HepG2 (cell line): ENCODE measurements around the gene PPP4C. TPM values are rescaled to one million over a fixed set of nuclear protein-coding genes. Genes with fewer than 3 reads are reported as not detected.

Source experiments
- BHLHE40 ChIP-seq: IDR thresholded peaks from 2 replicates; pipeline ENCODE4 v1.6.1; 2011; ENCODE audit warnings: low read length, improper control_type of control experiment
- ETV6 ChIP-seq: sonication (generic); formaldehyde crosslinking; conservative IDR thresholded peaks from 2 replicates; pipeline ENCODE4 v1.4.0; 2020; ENCODE audit warnings: missing genetic modification reagents
- GTF3A ChIP-seq: sonication (generic); formaldehyde crosslinking; conservative IDR thresholded peaks from 2 replicates; pipeline ENCODE4 v1.4.0; 2020; ENCODE audit warnings: mild to moderate bottlenecking, missing genetic modification reagents
- HMGXB3 ChIP-seq: sonication (generic); formaldehyde crosslinking; IDR thresholded peaks from 2 replicates; pipeline ENCODE4 v1.4.0; 2020; ENCODE audit warnings: missing genetic modification reagents, borderline replicate concordance
- KDM6A ChIP-seq: IDR thresholded peaks from 2 replicates; pipeline ENCODE4 v1.6.1; 2016; ENCODE audit warnings: low read depth
- MBNL3 ChIP-seq: fragments of 250-450 bp; sonication (Bioruptor Pico); conservative IDR thresholded peaks from 2 replicates; pipeline ENCODE4 v1.8.0; 2022; ENCODE audit warnings: mild to moderate bottlenecking, inconsistent platforms
- NCOA5 ChIP-seq: sonication (generic); formaldehyde crosslinking; IDR thresholded peaks from 2 replicates; pipeline ENCODE4 v1.4.0; 2020; ENCODE audit warnings: missing genetic modification reagents
- ONECUT2 ChIP-seq: sonication (generic); formaldehyde crosslinking; IDR thresholded peaks from 2 replicates; pipeline ENCODE4 v1.4.0; 2020; ENCODE audit warnings: missing genetic modification reagents
- ZGPAT ChIP-seq: IDR thresholded peaks from 2 replicates; pipeline ENCODE4 v1.6.1; 2016; ENCODE audit warnings: mild to moderate bottlenecking
- ZIK1 ChIP-seq: sonication (generic); formaldehyde crosslinking; IDR thresholded peaks from 2 replicates; pipeline ENCODE4 v1.5.0; 2020; ENCODE audit warnings: mild to moderate bottlenecking, low read depth, missing genetic modification reagents, borderline replicate concordance
- ZNF264 ChIP-seq: sonication (generic); formaldehyde crosslinking; IDR thresholded peaks from 2 replicates; pipeline ENCODE4 v1.4.0; 2020; ENCODE audit warnings: missing genetic modification reagents
- ZNF281 ChIP-seq: sonication (generic); formaldehyde crosslinking; IDR thresholded peaks from 2 replicates; pipeline ENCODE4 v1.4.0; 2020; ENCODE audit warnings: missing genetic modification reagents, borderline replicate concordance
- ZXDC ChIP-seq: sonication (generic); formaldehyde crosslinking; IDR thresholded peaks from 2 replicates; pipeline ENCODE4 v1.5.0; 2020; ENCODE audit warnings: mild to moderate bottlenecking, missing genetic modification reagents
- polyA plus RNA-seq, 8 experiments: library from polyadenylated mRNA; depleted of rRNA in 3 of 8; stranded (reverse) in 7 of 8; unstranded in 1 of 8; fragments of >200 nt; fragmentation: Illumina TruSeq in 4 of 8; extraction: Trizol in 4 of 8; gene quantifications; 2 replicates each; pipeline versions ENCODE4 v1.2.1 to v1.2.3, GENCODE V29; 2011 to 2016; ENCODE audit warnings: low read depth in 4 of 8, missing spikeins in 1 of 8, mixed read lengths in 1 of 8; ENCODE audit not compliant: insufficient read depth in 1 of 8
- total RNA-seq, 5 experiments: library from RNA; depleted of rRNA; stranded (reverse); fragments of >200 nt; fragmentation: Illumina TruSeq; extraction: Trizol; gene quantifications; 2 replicates each; pipeline ENCODE4 v1.2.3, GENCODE V29; 2016; ENCODE audit warnings: low read depth in 1 of 5
- TF ChIP-seq, protein P1 (sequence below): sonication (generic); formaldehyde crosslinking; IDR thresholded peaks from 2 replicates; pipeline ENCODE4 v1.9.0; 2021; ENCODE audit warnings: missing genetic modification reagents, borderline replicate concordance

PPP4C gene
- total and polyA plus RNA-seq, 2 of the 13 experiments (the other 11 are each of a cell fraction or from before 2014, with no cell fraction given), result 176 to 220 TPM

DNA sequence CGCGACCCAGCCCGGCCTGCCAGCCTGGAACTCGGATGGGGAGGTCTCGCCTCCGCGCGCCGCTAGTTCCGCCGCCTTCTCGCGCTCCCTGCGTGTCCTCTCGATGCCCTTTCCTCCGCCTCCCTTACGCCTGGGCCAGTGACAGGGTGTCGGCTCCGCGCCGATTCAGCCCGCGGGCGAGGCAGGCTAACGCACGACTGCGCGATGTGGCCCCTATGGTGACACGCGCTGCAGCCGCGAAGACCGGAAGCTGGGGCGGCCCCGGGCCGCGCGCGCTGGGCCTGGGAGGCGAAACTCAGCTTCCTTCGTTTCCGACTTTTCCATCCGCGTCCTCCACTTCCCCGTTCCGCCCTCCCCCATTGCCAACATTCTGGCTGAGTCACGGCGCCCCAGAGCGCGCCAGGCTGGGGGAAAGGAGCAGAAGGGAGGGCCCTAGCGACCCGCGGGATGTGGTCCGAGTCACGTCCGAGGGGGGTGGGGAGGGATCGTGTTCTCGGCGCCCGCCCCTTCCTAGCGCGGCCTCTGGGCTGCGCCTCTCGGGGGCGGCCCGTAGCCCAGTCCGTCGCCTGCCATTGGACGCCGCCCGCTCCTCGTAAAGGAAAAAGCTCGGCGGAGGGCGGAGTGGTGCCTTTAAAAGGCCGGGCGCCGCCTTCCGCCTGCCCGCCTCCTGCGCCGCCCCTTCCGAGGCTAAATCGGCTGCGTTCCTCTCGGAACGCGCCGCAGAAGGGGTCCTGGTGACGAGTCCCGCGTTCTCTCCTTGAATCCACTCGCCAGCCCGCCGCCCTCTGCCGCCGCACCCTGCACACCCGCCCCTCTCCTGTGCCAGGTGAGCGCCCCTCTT lies 10.5 kb upstream of the PPP4C start, which contains the start of gene ALDOA (continued):
- TF ChIP-seq, protein P1, sequence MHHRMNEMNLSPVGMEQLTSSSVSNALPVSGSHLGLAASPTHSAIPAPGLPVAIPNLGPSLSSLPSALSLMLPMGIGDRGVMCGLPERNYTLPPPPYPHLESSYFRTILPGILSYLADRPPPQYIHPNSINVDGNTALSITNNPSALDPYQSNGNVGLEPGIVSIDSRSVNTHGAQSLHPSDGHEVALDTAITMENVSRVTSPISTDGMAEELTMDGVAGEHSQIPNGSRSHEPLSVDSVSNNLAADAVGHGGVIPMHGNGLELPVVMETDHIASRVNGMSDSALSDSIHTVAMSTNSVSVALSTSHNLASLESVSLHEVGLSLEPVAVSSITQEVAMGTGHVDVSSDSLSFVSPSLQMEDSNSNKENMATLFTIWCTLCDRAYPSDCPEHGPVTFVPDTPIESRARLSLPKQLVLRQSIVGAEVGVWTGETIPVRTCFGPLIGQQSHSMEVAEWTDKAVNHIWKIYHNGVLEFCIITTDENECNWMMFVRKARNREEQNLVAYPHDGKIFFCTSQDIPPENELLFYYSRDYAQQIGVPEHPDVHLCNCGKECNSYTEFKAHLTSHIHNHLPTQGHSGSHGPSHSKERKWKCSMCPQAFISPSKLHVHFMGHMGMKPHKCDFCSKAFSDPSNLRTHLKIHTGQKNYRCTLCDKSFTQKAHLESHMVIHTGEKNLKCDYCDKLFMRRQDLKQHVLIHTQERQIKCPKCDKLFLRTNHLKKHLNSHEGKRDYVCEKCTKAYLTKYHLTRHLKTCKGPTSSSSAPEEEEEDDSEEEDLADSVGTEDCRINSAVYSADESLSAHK (CRISPR knock-in tag), result peak; percentile 32
- TF ChIP-seq GTF3A (CRISPR knock-in tag) (peak; percentile 76; the same call in 1 of the 2 replicates), ZGPAT (CRISPR knock-in tag) (peak; percentile 99), KDM6A (CRISPR knock-in tag) (peak; percentile 84), ZNF281 (peak; percentile 98), ONECUT2 (CRISPR knock-in tag) (no peak; the same call in 1 of the 2 replicates), NCOA5 (no peak), ZIK1 (CRISPR knock-in tag) (peak; percentile 77), ETV6 (CRISPR knock-in tag) (peak; percentile 96), ZNF264 (CRISPR knock-in tag) (peak; percentile 65; the same call in 1 of the 2 replicates), MBNL3 (CRISPR knock-in tag) (no peak), BHLHE40 (peak; percentile 56; the same call in 1 of the 2 replicates), HMGXB3 (CRISPR knock-in tag) (peak; percentile 83), ZXDC (CRISPR knock-in tag) (peak; percentile 93)
